NCI-H2196 (cell line): Measurements from ENCODE around the gene STX4.
"Not testable (repeated sequence)": the region's sequence is repeated elsewhere in the genome, so short reads cannot be mapped to it uniquely, and the experiment has no call there.

Experiments used
- DNase-seq: peaks from one replicate; lab custom pipeline; 2025; ENCODE audit not compliant: unreplicated experiment; lab: John Stamatoyannopoulos, UW

Gene STX4

GRCh38 chr16:30998852-30999761 is 34.3 kb upstream of the STX4 start:
- DNase-seq: no peak

GRCh38 chr16:31000671-31001382 is 32.5 kb upstream of the STX4 start:
- no peak for DNase-seq

GRCh38 chr16:31001507-31002249 is 31.7 kb upstream of the STX4 start:
- no peak for DNase-seq

GRCh38 chr16:31002250-31002700 is 31.1 kb upstream of the STX4 start:
- DNase-seq: no peak

GRCh38 chr16:31002862-31003341 is 30.5 kb upstream of the STX4 start:
- DNase-seq: no peak

GRCh38 chr16:31003744-31004143 is 29.6 kb upstream of the STX4 start:
- no peak for DNase-seq

- no peak for DNase-seq
Measured at GRCh38 chr16:31004658-31005057, 28.7 kb upstream of the STX4 start.

- DNase-seq: no peak
Measured at GRCh38 chr16:31005350-31006085, 27.8 kb upstream of the STX4 start.

- no peak for DNase-seq
Measured at GRCh38 chr16:31006086-31006385, 27.3 kb upstream of the STX4 start.

GRCh38 chr16:31006589-31006988 is 26.8 kb upstream of the STX4 start:
- DNase-seq: no peak

- no peak for DNase-seq
Measured at GRCh38 chr16:31007684-31008083, 25.7 kb upstream of the STX4 start.

- DNase-seq: no peak
Measured at GRCh38 chr16:31008149-31008548, 25.2 kb upstream of the STX4 start.

- no peak for DNase-seq
Measured at GRCh38 chr16:31008551-31008950, 24.8 kb upstream of the STX4 start.

GRCh38 chr16:31009120-31009519 is 24.2 kb upstream of the STX4 start:
- no peak for DNase-seq

- DNase-seq: no peak
Measured at GRCh38 chr16:31009894-31010584, 23.3 kb upstream of the STX4 start.

- DNase-seq: no peak
Measured at GRCh38 chr16:31010585-31011325, 22.6 kb upstream of the STX4 start, which contains the start of gene STX1B. Gene STX1B (minus strand): TSS chr16:31010638. CDS start chr16:31010396, 242 bp downstream.

- DNase-seq: not testable (repeated sequence)
Measured at GRCh38 chr16:31011815-31012214, 21.5 kb upstream of the STX4 start.

- not testable (repeated sequence) for DNase-seq
Measured at GRCh38 chr16:31013292-31013691, 20.1 kb upstream of the STX4 start.

GRCh38 chr16:31016018-31016417 is 17.3 kb upstream of the STX4 start:
- DNase-seq: no peak
